ENCODE results near the gene SLC25A3. TPM values are rescaled to one million over a fixed set of nuclear protein-coding genes. Genes with fewer than 3 reads are reported as not detected.

SLC25A3 gene
- total RNA-seq, 1 experiment from 2014 or later = 737 TPM

- DNase-seq (ENCODE audit: low spot score) = no peak
- ChIA-PET CTCF (no interaction called here), POLR2A (ENCODE audit: low non-redundant PET) (no interaction called here)
- TF ChIP-seq CTCF (conservative IDR thresholded peaks at IDR 0.05; ENCODE audit: low read depth, low read length) (no peak), EZH2 (IDR thresholded peaks at IDR 0.05; ENCODE audit: borderline replicate concordance, low read depth, low read length, poor library complexity, severe bottlenecking) (no peak)
- no peaks in the 10 kb centered on the region for H3K9me3 ChIP-seq (ENCODE audit: low read depth, low read length, poor library complexity, severe bottlenecking)
- H3K4me3 ChIP-seq (ENCODE audit: low read depth, low read length, poor library complexity, severe bottlenecking) = no peak overlapping the region
- intact Hi-C loops (cut with micrococcal nuclease; ENCODE audit: unreplicated experiment) = no loop called here
- H3K27ac ChIP-seq (ENCODE audit: low read depth, low read length, poor library complexity, severe bottlenecking) = no peak overlapping the region
- no TSS peak for BruUV-seq (replicated peaks)
- H3K4me1 ChIP-seq (ENCODE audit: insufficient read depth, low read length, poor library complexity, severe bottlenecking) = no peaks in the 10 kb centered on the region
- no peaks in the 10 kb centered on the region for H3K27me3 ChIP-seq (replicated peaks; ENCODE audit: insufficient read depth, low read depth, low read length, poor library complexity)
- H3K36me3 ChIP-seq (ENCODE audit: insufficient read depth, low read length, poor library complexity, severe bottlenecking) = no peaks in the 10 kb centered on the region
These were observed 12.4 kb upstream of the SLC25A3 start for GRCh38 chr12:98581101-98581500.

- no peaks in the 10 kb centered on the region for H3K36me3 ChIP-seq (ENCODE audit: insufficient read depth, low read length, poor library complexity, severe bottlenecking)
- no peaks in the 10 kb centered on the region for H3K27me3 ChIP-seq (replicated peaks; ENCODE audit: insufficient read depth, low read depth, low read length, poor library complexity)
- no peak for DNase-seq (ENCODE audit: low spot score)
- H3K9me3 ChIP-seq (ENCODE audit: low read depth, low read length, poor library complexity, severe bottlenecking) = no peaks in the 10 kb centered on the region
- H3K27ac ChIP-seq (ENCODE audit: low read depth, low read length, poor library complexity, severe bottlenecking) = no peak overlapping the region
- H3K4me1 ChIP-seq (ENCODE audit: insufficient read depth, low read length, poor library complexity, severe bottlenecking) = no peaks in the 10 kb centered on the region
- TF ChIP-seq EZH2 (IDR thresholded peaks at IDR 0.05; ENCODE audit: borderline replicate concordance, low read depth, low read length, poor library complexity, severe bottlenecking) = no peak
- TF ChIP-seq CTCF (conservative IDR thresholded peaks at IDR 0.05; ENCODE audit: low read depth, low read length) = no peak
- no TSS peak for BruUV-seq (replicated peaks)
- intact Hi-C loops (cut with micrococcal nuclease; ENCODE audit: unreplicated experiment) = no loop called here
- ChIA-PET CTCF (no interaction called here), POLR2A (ENCODE audit: low non-redundant PET) (no interaction called here)
- H3K4me3 ChIP-seq (ENCODE audit: low read depth, low read length, poor library complexity, severe bottlenecking) = no peak overlapping the region
These were observed 11.4 kb upstream of the SLC25A3 start for GRCh38 chr12:98582093-98582492.

DNA sequence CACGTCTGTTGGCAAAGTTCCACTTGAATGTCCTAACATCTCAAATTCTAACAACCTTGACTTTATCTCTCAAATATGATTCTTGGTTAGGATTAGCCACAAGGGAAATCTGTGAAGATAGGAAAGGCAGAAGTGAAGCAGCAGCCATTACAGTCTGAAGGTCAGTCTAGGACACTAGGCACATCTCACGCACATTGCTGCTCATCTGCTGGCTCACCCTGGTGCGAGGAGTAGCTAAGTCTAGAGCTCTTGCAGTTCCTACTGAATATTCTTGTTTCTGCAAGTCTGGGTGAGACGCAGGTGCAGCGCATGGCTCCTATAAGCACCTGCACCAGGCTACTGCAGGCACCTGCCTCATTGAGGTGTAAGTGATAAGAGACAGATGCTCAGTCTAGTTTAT, 6.4 kb upstream of the SLC25A3 start:
- H3K4me1 ChIP-seq (ENCODE audit: insufficient read depth, low read length, poor library complexity, severe bottlenecking) = no peaks in the 10 kb centered on the region
- TF ChIP-seq EZH2 (IDR thresholded peaks at IDR 0.05; ENCODE audit: borderline replicate concordance, low read depth, low read length, poor library complexity, severe bottlenecking) (no peak), CTCF (conservative IDR thresholded peaks at IDR 0.05; ENCODE audit: low read depth, low read length) (no peak)
- no peaks in the 10 kb centered on the region for H3K36me3 ChIP-seq (ENCODE audit: insufficient read depth, low read length, poor library complexity, severe bottlenecking)
- ChIA-PET CTCF (no interaction called here), POLR2A (ENCODE audit: low non-redundant PET) (no interaction called here)
- no peak overlapping the region for H3K27ac ChIP-seq (ENCODE audit: low read depth, low read length, poor library complexity, severe bottlenecking)
- H3K4me3 ChIP-seq (ENCODE audit: low read depth, low read length, poor library complexity, severe bottlenecking) = no peak overlapping the region
- no TSS peak for BruUV-seq (replicated peaks)
- no peak for DNase-seq (ENCODE audit: low spot score)
- intact Hi-C loops (cut with micrococcal nuclease; ENCODE audit: unreplicated experiment) = no loop called here
- no peaks in the 10 kb centered on the region for H3K9me3 ChIP-seq (ENCODE audit: low read depth, low read length, poor library complexity, severe bottlenecking)
- H3K27me3 ChIP-seq (replicated peaks; ENCODE audit: insufficient read depth, low read depth, low read length, poor library complexity) = no peaks in the 10 kb centered on the region

All from A673 (cell line).